SK-MEL-5 (cell line): Measurements from ENCODE around the gene B3GALT4. TPM values are rescaled to one million over a fixed set of nuclear protein-coding genes. Genes with fewer than 3 reads are reported as not detected.
"Not testable (repeated sequence)": the region's sequence is repeated elsewhere in the genome, so short reads cannot be mapped to it uniquely, and the experiment has no call there.

ENCODE experiments used
- DNase-seq: peaks from one replicate; pipeline ENCODE4 v3.0.0-alpha.2; 2016; ENCODE audit warnings: low read depth, low spot score
- in situ Hi-C: cut with HindIII; loops from 2 replicates; pipeline ENCODE4 v1.10.0; 2016; ENCODE audit warnings: low sequenced_read_pairs, high pct_unique_total_duplicates, low pct_unique_long_range_greater_than_20kb
- total RNA-seq: library from RNA; depleted of rRNA; stranded (reverse); fragments of >200 nt; shearing (Covaris generic); gene quantifications from 2 replicates; pipeline ENCODE4 v1.2.3, GENCODE V29; 2014

The B3GALT4 gene
- total RNA-seq, 1 experiment from 2014 or later = 1.0 TPM

DNA sequence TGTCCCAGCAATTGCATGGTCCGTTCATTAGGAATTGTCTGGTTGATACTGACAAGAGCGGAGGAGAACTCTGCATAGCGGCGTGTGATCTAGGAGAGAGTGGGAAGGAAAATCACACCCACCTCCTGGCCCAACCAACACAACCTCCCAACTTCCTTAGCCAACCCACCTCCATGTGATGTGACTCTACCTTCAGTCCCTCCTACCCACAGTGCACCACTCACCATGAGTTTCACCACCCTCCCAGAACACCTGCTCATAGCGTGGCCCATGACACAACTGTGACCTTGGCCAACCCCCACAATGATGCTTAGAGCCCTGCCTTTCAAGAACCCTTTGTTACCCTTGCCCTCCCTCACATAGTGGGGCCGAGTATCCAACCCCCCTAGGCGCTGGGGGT lies 12.9 kb upstream of the B3GALT4 start:
- in situ Hi-C loops = no loop called here
- no peak for DNase-seq

DNA sequence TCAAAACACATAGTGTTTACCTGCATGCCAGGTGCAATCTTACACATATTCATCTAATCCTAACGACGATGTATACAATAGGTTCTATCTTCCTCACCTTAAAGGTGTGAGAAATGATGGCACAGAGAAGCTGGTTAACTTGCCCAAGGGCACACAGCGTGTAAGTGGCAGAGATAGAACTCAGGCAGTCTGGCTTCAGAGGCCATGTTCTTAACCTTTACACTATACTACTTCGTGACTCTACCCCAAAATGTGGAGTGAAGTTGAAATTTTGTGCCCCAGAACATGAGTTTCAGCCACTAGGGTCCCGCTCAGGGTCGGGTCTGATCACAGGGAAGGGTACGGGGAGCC lies 5.8 kb upstream of the B3GALT4 start:
- peak; percentile 27 for DNase-seq
- in situ Hi-C loops = no loop called here

DNA sequence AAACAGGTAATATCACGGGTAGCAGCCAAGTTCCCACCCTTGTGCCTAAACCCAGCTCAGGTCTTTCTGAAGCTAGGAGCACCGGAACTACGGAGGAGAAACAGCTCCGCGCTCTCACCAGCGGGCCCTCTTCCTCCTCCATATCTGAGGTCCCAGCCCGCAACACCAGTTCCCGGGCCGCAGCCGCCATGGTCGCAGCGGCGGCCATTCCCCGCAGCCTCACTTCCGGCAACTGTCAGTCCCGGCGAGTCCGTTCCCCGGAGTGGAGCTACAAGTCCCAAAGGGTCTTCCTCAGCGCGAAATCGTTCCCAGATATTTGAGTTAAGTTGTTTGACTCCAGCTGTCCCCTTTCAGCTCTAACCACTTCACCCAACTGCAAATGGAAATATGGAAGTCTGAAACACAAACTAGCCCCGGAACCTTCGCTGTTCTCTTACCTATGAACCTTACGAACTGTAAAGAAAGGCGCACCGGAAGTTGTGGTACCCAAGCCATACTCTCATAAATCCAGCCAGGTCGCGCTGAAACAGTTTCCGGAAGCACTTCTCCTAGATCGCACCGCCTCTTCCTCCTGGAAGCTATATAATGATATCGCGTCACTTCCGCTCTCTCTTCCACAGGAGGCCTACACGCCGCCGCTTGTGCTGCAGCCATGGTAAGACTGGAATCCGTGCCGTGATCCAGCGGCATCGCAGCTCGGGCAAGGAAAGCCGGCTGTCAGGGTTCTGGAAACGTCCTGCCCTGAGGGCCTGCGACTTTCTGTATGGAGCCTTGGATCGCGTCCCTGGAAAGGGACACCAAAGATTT lies 5.3 kb upstream of the B3GALT4 start, which contains the start of the genes RPS18 and VPS52:
Gene RPS18, plus strand, starts transcription at position 608 of the 807 bp plus-strand sequence. Its CDS starts 45 bp downstream, at position 653.
Gene VPS52, minus strand, starts transcription at position 409 of the 807 bp plus-strand sequence. Its CDS starts 201 bp downstream, at position 208.
- peak; percentile 99 for DNase-seq
- in situ Hi-C loops = no loop called here

DNA sequence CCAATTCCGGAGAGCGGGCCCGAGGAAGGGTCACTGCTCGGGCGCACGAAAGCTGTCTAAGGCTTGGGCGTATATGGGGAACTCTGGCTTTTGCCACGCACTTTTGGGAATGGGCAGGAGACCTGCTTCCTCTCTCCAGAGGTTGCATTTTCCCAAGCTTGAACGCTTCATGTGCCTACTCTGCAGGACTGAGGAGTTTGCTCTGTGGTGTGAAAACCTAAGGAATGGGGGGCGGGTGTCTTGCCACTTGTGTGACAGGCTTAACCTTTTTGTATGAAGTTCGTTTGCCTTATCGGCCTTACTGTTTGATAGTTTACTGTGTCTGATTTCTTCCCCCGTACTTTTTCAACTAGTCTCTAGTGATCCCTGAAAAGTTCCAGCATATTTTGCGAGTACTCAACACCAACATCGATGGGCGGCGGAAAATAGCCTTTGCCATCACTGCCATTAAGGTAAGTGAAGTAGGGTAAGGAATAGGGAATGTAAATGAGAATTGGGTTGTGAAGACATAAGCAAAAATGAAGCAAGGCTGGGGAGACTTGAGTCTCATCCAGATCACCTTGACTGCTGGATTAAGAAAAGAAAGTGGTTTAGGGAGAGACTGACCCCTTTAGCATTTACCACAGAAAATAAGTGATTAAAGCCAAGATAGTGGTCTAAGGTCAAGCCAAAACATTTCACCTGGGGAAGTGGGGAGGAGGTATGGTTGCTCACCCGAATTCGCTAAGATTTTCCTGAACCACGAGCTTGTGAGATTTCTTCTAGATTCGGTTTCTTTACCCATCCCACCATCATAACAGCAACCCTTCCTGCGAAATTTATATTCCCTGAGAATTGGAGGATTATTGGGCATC lies 4.4 kb upstream of the B3GALT4 start:
- DNase-seq = no peak
- in situ Hi-C loops = no loop called here

DNA sequence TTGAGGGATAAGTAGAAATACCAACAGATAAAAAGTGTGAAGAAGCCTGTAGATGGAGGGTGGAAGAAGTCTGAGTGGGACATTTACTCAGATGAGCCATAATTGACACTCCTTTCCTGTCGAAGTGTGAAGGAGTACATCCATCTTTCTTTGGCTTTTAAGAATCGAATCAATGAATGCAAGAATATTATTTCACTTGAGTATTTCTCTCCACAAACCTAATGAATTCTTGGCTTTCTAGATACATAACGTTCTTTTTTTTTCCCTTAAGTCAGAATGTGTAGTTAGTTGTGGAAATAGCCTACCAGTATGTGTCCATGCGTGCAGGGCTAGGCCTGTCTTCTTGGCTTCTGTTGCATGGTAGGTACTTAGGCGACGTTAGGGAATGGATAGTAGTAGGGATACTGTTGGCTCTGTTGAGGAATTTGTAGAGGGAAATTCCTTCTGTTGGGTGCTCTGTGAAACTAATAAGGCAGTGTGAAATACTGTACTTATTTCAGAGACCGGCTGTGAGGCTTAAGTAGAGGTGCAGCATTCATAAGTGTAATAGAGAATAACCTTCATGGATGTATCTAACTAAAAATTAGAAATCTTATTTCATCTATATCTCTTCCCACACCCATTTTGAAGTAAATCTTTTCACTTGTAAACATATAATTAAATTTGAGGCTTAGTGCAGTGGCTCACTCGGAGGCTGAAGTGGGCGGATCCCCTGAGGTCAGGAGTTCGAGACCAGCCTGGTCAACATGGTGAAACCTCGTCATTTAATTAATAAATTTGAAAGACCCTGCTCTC lies 3.6 kb upstream of the B3GALT4 start:
- no peak for DNase-seq
- in situ Hi-C loops = no loop called here

DNA sequence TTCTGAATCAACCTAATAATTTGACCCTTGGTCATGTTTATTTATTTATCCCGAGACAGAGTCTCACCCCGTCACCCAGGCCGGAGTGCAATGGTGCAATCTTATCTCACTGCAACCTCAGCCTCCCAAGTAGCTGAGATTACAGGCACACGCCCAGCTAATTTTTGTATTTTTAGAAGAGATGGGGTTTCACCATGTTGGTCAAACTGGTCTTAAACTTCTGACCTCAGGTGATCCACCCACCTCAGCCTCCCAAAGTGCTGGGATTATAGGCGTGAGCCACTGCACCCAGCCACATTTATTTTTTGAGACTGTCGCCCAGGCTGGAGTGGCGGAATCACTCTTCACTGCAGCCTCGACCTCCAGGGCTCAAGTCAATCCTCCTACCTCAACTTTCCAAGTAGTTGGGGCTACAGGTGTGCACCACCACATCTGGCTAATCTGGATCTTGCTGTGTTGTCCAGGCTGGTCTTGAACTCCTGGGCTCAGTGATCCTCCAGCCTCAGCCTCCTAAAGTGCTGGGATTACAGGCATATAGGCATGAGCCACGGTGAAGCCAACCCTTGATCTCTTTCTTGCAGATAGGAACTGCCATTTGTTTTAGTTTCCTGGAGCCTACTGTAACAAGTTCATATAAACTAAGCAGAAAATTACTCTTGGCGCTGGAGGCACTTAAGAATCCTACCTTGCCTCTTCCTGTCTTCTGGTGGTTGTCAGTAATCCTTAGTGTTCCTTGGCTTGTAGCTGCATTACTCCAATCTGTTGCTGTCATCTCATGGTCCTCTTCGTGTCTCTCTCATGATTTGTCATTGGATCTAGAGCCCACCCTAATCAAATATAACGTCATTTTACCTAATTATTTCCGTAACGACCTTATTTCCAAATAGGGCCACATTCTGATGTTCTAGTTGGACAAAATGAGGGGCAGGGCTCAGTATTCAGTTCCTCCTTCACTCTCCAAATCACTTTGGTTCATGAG lies 2.7 kb upstream of the B3GALT4 start:
- in situ Hi-C loops = no loop called here
- no peak for DNase-seq

DNA sequence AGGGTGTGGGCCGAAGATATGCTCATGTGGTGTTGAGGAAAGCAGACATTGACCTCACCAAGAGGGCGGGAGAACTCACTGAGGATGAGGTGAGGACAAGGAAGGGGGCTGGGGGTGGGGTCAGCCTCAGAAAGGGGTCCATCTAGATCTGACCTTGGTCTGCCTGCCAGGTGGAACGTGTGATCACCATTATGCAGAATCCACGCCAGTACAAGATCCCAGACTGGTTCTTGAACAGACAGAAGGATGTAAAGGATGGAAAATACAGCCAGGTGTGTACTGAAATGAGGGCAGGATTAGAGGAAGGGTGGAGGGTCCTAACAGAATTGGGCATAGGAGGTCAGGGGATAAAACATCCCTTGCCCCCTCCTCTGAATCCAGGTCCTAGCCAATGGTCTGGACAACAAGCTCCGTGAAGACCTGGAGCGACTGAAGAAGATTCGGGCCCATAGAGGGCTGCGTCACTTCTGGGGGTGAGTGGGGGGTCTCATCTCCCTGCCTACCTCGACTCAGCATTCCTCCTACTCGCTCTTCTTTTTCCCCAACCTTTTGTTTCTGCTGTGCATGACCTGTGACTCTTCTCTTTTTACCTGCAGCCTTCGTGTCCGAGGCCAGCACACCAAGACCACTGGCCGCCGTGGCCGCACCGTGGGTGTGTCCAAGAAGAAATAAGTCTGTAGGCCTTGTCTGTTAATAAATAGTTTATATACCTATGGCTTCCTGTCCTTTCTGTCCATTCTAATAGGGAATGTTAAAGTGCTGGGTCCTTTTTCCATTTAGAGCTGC lies 935 bp upstream of the B3GALT4 start:
- in situ Hi-C loops = not testable (repeated sequence)

DNA sequence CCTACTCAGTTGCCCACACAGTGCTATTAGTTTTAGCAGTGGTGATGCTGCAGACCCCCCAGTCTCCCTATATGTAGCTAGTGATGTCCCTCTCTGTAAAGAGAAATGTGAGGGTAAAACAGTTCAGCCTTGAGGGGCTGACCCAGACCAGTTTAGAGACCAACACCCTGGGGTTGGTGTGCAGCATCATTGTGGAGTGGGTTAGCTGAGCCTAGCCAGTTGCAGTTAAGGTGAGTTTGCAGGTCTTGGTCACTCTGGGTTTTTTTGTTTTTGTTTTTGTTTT lies 401 bp upstream of the B3GALT4 start:
- in situ Hi-C loops = no loop called here
- DNase-seq = no peak

More for the DNA sequence above, 935 bp upstream of the B3GALT4 start:
- not testable (repeated sequence) for DNase-seq

DNA sequence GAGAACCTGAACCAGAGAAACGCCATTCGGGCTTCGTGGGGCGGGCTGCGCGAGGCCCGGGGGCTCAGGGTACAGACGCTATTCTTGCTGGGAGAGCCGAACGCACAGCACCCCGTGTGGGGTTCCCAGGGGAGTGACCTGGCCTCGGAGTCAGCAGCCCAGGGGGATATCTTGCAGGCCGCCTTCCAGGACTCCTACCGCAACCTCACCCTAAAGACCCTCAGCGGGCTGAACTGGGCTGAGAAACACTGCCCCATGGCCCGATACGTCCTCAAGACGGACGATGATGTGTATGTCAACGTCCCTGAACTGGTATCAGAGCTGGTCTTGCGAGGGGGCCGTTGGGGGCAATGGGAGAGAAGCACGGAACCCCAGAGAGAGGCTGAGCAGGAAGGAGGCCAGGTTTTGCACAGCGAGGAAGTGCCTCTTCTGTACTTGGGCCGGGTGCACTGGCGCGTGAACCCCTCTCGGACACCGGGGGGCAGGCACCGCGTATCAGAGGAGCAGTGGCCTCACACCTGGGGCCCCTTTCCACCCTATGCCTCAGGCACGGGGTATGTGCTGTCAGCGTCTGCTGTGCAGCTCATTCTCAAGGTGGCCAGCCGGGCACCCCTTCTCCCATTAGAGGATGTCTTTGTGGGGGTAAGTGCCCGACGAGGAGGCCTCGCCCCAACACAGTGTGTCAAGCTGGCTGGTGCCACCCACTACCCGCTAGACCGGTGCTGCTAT lies 904 bp downstream of the B3GALT4 start:
- no peak for DNase-seq
- in situ Hi-C loops = no loop called here

DNA sequence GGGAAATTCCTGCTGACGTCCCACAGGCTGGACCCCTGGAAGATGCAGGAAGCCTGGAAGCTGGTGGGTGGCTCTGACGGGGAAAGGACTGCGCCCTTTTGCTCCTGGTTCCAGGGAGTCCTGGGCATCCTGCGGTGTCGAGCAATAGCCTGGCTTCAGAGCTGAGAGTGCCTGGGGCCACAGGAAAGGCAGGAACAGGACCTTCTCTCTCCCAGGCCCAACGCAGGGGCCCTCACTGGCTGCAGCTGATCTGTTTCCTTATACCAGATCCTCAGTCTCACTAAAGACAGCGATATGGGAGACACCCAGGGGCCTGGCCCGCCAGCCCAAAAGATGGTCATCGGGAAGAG lies 1.4 kb downstream of the B3GALT4 start:
- DNase-seq = no peak
- in situ Hi-C loops = no loop called here

DNA sequence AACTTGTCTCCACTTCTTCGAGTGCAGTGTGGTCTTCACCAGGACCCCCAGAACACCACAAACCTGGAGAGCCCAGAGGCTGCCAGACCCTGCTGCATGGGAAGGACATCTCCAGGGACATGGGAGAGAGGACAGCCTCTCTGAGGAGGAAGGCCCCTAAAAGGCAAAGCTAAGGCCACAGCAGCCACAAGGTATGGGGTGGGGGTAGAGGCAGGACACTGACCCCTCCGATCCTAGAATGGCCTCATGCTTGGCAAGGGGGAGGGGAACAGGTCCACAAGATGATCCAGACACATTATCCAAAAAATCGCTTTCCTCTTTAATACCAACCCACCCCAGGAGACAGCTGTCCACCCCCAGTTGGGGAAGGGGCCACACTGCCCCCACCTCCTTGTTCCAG lies 1.9 kb downstream of the B3GALT4 start:
- no peak for DNase-seq
- in situ Hi-C loops = no loop called here

DNA sequence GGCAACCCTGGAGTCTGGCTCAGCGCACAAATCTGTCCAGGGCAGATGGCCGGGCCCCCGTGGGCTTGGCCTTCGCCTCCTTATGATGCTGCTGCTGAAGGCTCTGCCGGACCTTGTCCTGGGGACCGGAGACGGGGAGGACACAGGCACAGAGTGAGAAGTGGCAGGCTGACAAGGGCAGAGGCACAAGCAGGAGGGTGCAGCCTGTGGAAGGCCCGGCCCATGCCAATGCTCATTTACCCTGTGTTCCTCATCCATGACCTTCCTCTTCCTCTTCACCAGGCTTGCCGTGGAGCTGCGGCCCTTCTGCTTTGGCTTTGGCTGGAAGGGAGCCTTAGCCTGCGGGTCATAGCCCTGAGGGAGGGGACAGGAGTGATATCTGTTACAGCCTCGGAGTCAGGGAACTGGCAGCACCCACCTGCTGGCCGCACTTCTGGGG lies 2.4 kb downstream of the B3GALT4 start:
- no peak for DNase-seq
- in situ Hi-C loops = no loop called here

DNA sequence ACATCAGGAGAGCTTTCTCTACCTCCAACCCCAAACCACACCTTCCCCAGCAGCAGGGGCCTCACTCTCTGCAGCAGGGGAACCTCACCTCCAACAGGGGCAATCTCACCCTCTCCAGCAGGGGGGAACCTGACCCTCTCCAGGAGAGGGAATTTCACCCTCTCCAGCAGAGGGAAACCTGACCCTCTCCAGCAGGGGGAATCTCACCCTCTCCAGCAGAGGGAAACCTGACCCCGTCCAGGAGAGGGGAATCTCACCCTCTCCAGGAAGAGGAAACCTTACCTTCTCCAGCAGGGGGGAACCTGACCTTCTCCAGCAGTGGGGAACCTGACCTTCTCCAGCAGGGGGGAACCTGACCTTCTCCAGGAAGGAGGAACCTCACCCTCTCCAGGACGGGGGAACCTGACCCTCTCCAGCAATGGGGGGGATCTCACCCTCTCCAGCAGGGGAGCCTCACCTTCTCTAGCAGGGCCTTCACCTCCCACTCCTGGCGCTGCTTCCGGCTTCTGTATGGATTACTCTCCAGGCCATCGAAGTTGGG lies 3.1 kb downstream of the B3GALT4 start:
- in situ Hi-C loops = no loop called here
- DNase-seq = peak; percentile 86

DNA sequence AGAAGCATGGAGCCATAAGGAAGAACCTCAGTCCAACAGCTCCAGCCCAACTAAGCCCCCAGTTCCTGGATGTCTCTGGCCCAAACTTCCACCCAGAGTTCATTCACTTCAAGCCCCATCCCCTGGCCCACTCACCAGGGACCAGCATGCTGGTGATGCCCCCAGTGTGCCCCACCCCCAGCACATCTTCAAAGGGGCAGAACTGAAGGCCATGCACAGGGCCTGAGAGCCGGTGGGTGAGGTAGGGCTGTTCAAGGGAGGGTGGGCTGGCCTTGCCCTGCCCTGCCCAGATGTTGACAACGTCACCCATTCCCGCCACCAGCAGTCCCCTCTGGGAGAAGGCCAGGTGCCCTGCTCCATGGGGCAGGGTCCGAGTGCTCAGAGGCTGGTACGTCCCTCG lies 3.6 kb downstream of the B3GALT4 start:
- in situ Hi-C loops = no loop called here
- DNase-seq = no peak

DNA sequence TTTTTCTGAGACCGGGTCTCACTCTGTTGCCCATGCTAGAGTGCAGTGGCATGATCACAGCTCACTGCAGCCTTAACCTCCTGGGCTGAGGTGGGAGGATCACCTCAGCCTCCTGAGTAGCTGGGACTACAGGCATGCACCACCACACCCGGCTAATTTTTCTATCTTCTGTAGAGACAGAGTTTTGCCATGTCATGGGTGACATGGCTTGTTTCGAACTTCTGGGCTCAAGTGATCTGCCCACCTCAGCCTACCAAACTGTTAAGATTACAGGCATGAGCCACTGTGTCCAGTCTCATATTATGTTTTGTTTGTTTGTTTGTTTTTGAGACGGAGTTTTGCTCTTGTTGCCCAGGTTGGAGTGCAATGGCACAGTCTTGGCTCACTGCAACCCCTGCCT lies 8.3 kb downstream of the B3GALT4 start:
- in situ Hi-C loops, DNase-seq: not testable (repeated sequence)
